Fibroblast of skin of abdomen (primary cell): ENCODE results near the gene RPL27A.
A peak's percentile ranks its signal among the peaks of the same experiment; 100 is the strongest.

ENCODE experiments used
- DNase-seq: peaks from one replicate; pipeline ENCODE4 v3.0.0-alpha.2; 2013

Gene RPL27A

GRCh38 chr11:8701891-8702597, 19.5 kb downstream of the RPL27A start:
- DNase-seq: no peak

DNA sequence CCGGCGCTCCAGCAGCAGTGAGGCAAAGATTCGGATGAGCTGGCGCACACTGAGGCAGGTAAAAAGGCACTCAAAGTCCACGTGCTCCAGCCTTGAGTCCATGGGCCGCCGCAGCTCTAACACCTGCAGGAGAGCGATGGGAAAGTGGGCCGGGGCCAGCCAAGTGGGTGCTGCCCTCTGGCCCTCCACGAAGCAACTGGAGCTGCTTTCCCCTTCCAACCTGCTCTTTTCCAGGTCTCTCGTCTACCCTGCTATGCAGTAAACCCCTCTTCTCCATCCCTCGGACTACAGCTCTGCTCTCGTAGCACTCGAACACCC, 20.0 kb downstream of the RPL27A start:
- DNase-seq: no peak

- no peak for DNase-seq
Measured at GRCh38 chr11:8704136-8704535, 21.5 kb downstream of the RPL27A start.

DNA sequence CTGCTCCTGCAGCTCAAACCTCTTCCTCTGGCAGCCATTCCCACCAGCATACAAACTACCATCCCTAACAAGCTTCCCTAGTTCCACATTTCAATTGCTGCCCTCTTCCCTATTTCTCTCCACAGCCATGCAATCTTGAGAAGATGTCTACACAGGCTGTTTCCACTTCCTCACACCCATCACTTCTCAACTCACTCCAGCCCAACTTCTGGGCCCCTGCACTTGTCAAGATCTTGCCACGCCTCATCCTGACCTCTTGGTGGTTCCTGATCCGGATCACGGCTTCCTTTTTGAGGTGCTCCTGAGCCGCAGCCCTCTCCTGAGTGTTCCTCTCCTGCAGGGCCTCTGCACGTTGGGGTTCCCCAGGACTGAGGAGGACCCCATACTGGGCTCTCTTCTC, 22.6 kb downstream of the RPL27A start:
- no peak for DNase-seq

DNA sequence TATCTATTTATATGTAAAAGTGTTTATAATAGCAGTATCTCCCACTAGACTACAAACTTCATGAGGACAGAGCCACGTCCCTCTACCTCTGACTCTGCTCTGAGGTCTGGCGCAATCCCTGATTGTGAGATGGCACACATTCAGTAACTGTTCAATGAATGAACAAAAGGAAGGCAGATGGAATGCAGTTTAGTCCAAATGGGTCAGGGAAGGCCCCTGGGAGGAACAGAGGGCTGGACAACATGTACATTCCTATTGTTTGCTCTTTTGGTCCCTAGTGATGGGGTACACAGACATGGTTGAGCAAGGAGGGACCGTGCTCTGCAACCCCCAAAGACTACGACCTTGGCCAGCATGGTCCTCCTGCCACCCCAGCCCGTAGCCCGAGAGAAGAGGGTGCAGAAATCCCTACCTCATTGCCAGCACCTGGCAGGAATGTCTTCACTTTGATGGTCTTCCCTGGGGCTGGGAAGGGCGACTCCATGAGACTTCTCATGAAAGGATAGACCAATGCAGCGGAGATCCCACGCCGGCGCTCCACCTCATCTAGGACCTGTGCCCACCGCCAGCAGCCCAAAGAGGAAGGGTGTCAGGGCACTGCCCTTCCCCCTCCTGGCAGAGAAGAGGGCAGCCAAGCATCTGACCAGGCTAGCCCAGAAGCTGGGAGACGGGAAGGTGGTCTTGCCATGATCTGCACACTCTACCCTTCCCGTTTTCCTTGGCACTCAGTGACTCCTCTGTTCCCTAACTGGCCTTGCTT, 24.3 kb downstream of the RPL27A start:
- DNase-seq: no peak

DNA sequence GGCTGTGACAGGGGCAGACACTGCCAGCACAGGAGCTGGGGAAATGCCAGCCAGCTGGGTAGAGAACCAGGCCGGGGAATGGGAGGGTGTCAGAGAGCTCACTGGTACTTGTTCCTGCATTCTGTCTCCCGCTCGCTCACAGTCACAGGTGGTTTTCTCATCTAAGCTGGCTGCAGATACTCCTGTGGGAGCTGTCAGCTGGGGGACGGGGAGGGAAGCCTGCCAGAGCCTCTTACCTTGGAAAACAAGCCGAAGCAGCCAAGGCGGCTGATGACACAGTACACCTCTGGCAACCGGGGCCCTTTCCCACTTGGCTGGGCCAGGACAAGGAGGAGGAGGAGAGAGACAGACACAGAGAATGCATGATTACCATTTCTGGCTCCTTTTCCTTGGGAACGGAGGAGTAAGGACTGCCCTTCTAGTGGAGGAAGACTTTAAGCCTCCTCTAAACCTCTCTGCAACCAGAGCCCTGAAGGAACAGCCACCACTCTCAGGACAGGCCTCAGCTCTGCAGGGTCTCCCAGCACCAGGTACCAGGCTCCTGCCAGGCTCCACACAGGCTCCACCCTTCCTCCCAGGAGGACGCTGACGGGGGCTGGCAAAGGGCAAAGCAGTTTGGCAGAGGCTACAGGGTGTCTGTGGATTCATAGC, 25.1 kb downstream of the RPL27A start:
- peak; percentile 22 for DNase-seq

DNA sequence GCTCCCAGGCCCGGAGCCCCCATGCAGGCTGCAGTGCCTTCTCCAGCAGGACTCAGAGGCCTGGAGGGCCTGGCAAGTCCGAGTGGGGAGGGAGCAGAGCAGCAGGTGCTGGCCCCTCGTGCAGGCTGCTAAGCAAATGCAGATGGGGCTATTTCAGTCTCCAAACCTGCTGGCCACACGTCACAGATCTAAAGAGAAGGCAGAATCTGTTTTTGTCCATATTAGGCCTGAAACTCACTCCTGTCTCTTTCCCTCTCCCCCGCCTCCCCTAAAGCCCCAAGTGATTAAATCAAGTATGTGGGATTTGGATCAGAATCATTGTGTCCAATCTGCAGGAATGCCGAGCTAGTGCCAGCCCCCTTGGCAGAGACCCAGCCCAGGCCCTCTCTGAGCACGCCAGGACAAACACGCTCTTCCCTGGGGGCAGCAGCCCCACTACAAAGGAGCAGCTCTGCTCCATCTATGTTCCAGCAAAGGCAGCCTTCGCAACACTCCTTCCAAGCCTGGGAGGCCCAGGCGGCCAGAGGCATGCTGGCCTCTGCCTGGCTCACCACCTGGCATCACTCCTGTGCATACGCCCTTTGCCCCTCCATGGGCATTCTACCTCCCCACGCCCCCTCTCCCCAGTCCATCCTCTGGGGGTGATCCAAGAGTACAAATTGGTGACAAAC, 26.5 kb downstream of the RPL27A start:
- DNase-seq: peak; percentile 99

GRCh38 chr11:8709777-8710176, 27.2 kb downstream of the RPL27A start:
- no peak for DNase-seq

DNA sequence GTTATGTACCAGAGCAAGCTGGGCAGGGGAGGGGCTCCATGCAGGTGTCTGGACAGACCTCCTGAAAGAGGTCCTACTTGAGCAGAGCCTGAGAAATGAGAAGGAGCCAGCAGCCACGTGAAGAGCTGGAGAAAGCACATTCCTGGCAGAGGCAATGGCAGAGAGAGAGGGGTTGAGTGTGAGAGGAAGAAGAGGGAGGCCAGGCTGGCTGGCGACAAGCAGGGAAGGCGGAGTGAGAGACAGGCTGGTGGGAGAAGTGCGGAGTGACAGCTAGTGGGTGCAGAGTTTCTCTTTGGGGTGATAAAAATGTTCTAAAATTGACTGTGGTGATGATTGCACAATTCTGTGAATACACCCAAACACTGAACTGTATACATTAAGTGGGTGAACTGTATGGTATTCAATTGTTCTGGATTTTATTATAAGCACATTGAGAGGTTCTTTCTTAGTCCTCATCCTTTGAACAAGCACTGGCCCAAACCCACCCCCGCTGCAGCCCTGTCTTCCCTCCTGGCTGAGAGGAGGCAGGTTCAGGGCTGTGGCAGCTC, 29.4 kb downstream of the RPL27A start:
- no peak for DNase-seq

GRCh38 chr11:8712506-8712905, 29.9 kb downstream of the RPL27A start:
- DNase-seq: no peak

- DNase-seq: no peak
Measured at GRCh38 chr11:8713760-8714454, 31.3 kb downstream of the RPL27A start.

GRCh38 chr11:8714622-8715225, 32.1 kb downstream of the RPL27A start:
- no peak for DNase-seq

GRCh38 chr11:8715501-8715900, 32.9 kb downstream of the RPL27A start:
- DNase-seq: no peak

GRCh38 chr11:8717544-8717875, 34.9 kb downstream of the RPL27A start:
- no peak for DNase-seq

GRCh38 chr11:8717876-8718753, 35.5 kb downstream of the RPL27A start:
- DNase-seq: peak; percentile 96

DNA sequence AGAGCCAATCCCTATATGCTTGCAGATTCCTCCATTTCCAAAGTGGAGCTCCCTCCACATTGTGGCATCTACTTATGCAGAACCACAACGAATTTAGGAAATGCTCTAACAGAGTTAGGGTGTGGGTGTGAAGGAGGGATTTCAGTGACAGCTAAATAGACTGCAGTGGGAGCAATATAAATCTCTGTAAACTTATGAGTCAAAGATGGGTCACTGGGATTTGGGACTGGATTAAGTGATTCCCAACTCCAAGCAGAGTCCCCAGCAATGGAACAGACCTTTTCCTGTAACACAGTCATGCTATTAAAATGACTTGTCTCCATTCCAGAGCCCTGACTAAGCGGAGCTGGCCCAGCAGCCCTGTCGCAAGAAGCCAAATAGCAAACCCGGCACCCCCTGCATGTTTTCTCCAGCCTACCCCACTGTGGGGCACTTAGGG, 36.6 kb downstream of the RPL27A start:
- peak; percentile 99 for DNase-seq

DNA sequence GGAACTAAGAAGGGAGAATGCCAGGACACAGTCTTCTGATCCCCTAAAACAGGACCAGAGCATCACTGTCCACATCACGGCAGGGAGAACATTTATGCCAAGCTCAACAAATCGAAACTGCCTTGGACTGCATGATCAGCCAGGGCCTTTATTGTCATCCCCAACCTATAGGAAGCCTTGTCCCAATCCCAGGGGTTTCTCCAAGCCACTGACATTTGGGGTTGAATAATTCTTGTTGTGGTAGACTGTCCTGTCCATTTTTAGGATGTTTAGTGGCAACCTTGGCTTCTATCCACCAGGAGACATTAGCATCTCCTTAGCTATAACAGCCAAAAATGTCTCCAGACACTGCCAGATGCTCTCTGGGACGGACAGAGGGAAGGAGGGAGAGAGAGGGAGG, 37.1 kb downstream of the RPL27A start:
- peak; percentile 82 for DNase-seq

DNA sequence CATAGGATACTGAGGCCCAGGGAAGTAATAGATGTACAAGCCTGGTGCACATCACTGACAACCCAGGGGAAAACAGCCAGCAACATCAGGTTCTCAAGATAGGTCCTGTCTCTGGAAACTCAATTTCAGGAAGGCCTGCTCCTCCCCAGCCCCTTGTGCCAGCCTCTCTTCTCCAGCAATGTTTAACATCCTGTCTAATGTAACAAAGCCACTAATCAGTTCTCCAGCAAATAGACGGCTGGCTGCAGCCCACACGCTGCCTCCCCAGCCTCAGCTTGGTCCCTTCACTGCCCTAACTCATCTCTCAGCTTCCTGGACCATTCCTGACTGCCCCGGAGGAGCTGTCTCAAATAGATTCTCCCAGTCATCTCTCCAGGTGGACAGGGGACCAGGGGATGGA, 37.8 kb downstream of the RPL27A start:
- no peak for DNase-seq

DNA sequence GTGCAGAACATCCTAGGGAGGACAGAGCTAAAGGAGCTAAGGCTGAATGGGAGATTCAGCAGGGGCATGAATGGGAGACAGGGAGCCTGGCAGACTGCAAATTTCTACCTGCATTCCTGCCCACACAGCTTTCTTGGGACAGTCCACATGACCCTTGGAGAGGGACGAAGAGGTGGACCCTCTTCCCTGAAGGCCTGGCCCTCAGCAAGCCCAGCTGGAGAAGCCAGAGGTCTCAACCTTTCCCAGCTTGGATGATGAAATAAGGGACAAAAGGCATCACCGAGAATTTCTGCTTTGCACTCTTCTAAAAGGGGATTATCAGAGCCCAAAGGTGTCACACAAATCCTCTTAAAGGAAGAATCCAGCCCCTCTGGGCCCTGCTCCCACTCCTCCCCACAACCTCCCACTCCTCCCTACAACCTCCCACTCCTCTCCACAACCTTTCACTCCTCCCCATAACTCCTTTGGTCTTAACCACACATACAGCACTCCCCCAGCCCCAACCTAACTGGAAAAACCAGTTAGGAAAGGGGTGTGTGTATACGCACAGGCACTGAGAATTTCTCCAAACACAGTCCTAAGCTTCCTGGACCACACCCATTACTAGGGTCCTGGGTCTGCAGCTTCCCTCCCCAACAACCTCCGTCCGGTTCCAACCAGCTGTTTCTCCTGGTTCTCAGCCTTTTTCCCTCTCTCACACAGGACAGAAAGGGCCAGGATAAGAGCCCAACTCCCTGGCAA, 38.4 kb downstream of the RPL27A start:
- DNase-seq: no peak
